Mesenchymal stem cell (in vitro differentiated cells and primary cell): ENCODE data around the gene FOXO3B. TPM values are rescaled to one million over a fixed set of nuclear protein-coding genes. Genes with fewer than 3 reads are reported as not detected.
"Not testable (repeated sequence)": the region's sequence is repeated elsewhere in the genome, so short reads cannot be mapped to it uniquely, and the experiment has no call there.

Experiments
- DNase-seq: peaks from one replicate; pipeline ENCODE4 v3.0.0-alpha.2; 2013
- H2AFZ ChIP-seq: one replicate; pipeline ENCODE4 v1.6.1; 2013; ENCODE audit warnings: low read depth, mild to moderate bottlenecking, control low read depth, inconsistent platforms, low read length, moderate library complexity
- H2AK5ac ChIP-seq: 2 replicates; pipeline ENCODE4 v1.6.1; 2013; ENCODE audit warnings: low read length, moderate library complexity, mild to moderate bottlenecking, inconsistent platforms; ENCODE audit not compliant: severe bottlenecking
- H2BK120ac ChIP-seq: one replicate; pipeline ENCODE4 v1.6.1; 2013; ENCODE audit warnings: low read depth, mild to moderate bottlenecking, inconsistent platforms, low read length, moderate library complexity
- H2BK12ac ChIP-seq, 2 experiments: one replicate each; pipeline ENCODE4 v1.6.1; 2013; ENCODE audit warnings: inconsistent platforms in 2 of 2, low read length in 2 of 2, mild to moderate bottlenecking in 2 of 2, moderate library complexity in 2 of 2, control low read depth in 1 of 2
- H2BK15ac ChIP-seq: one replicate; pipeline ENCODE4 v1.6.1; 2013; ENCODE audit warnings: mild to moderate bottlenecking, low read depth, inconsistent platforms; ENCODE audit not compliant: poor library complexity, severe bottlenecking
- H2BK5ac ChIP-seq: 2 replicates; pipeline ENCODE4 v1.6.1; 2013; ENCODE audit warnings: low read depth, mild to moderate bottlenecking, low read length, control low read depth, inconsistent platforms; ENCODE audit not compliant: poor library complexity, severe bottlenecking
- H3K14ac ChIP-seq, 2 experiments: one replicate each; pipeline ENCODE4 v1.6.1; 2013; ENCODE audit warnings: inconsistent platforms in 2 of 2, low read length in 2 of 2, control low read depth in 1 of 2, mild to moderate bottlenecking in 1 of 2, moderate library complexity in 1 of 2
- H3K18ac ChIP-seq, 2 experiments: one replicate each; pipeline ENCODE4 v1.6.1; 2013; ENCODE audit warnings: inconsistent platforms in 2 of 2, low read length in 2 of 2, control low read depth in 1 of 2, low read depth in 1 of 2, mild to moderate bottlenecking in 1 of 2
- H3K23ac ChIP-seq, 2 experiments: one replicate each; pipeline ENCODE4 v1.6.1; 2013; ENCODE audit warnings: inconsistent platforms in 2 of 2, low read length in 2 of 2, mild to moderate bottlenecking in 2 of 2, moderate library complexity in 2 of 2, control low read depth in 1 of 2
- H3K27ac ChIP-seq: 2 replicates; pipeline ENCODE4 v1.5.1; 2013; ENCODE audit warnings: mild to moderate bottlenecking, moderate library complexity, low read length, control low read depth, inconsistent platforms; ENCODE audit not compliant: poor library complexity, severe bottlenecking
- H3K27me3 ChIP-seq, 2 experiments: 2 replicates each; pipeline versions ENCODE4 v1.6.1 to v1.7.0; 2013; ENCODE audit warnings: low read length in 2 of 2, mild to moderate bottlenecking in 2 of 2, moderate library complexity in 2 of 2, control low read depth in 1 of 2, inconsistent platforms in 1 of 2; ENCODE audit not compliant: control insufficient read depth in 1 of 2, insufficient read depth in 1 of 2
- H3K36me3 ChIP-seq, 2 experiments: 2 replicates each; pipeline versions ENCODE4 v1.6.1 to v1.7.0; 2013; ENCODE audit warnings: low read length in 2 of 2, control low read depth in 1 of 2, inconsistent platforms in 1 of 2, low read depth in 1 of 2, mild to moderate bottlenecking in 1 of 2; ENCODE audit not compliant: insufficient read depth in 2 of 2, control insufficient read depth in 1 of 2
- H3K4ac ChIP-seq, 2 experiments: one replicate each; pipeline ENCODE4 v1.6.1; 2013; ENCODE audit warnings: inconsistent platforms in 2 of 2, low read length in 2 of 2, mild to moderate bottlenecking in 2 of 2, moderate library complexity in 2 of 2, control low read depth in 1 of 2, low read depth in 1 of 2
- H3K4me1 ChIP-seq: 2 replicates; pipeline ENCODE4 v1.6.1; 2013; ENCODE audit warnings: low read depth, low read length, control low read depth; ENCODE audit not compliant: control insufficient read depth, insufficient read depth
- H3K4me2 ChIP-seq: 2 replicates; pipeline ENCODE4 v1.6.1; 2013; ENCODE audit warnings: low read length, mild to moderate bottlenecking, inconsistent platforms; ENCODE audit not compliant: poor library complexity, severe bottlenecking
- H3K4me3 ChIP-seq, 2 experiments: 2 replicates each; pipeline versions ENCODE4 v1.5.1 to v1.7.0; 2013; ENCODE audit warnings: low read length in 2 of 2, mild to moderate bottlenecking in 2 of 2, control low read depth in 1 of 2, low read depth in 1 of 2; ENCODE audit not compliant: insufficient read depth in 1 of 2
- H3K79me1 ChIP-seq: replicated peaks from 2 replicates; pipeline ENCODE4 v1.6.1; 2013; ENCODE audit warnings: mild to moderate bottlenecking, control low read depth, low read length, inconsistent platforms; ENCODE audit not compliant: poor library complexity, severe bottlenecking
- H3K9ac ChIP-seq: 2 replicates; pipeline ENCODE4 v1.7.0; 2013; ENCODE audit warnings: mild to moderate bottlenecking, low read length, moderate library complexity
- H3K9me3 ChIP-seq: 2 replicates; pipeline ENCODE4 v1.7.0; 2013; ENCODE audit warnings: mild to moderate bottlenecking, low read length; ENCODE audit not compliant: control insufficient read depth
- H4K8ac ChIP-seq: one replicate; pipeline ENCODE4 v1.6.1; 2013; ENCODE audit warnings: inconsistent platforms, mild to moderate bottlenecking, low read length, moderate library complexity
- H4K91ac ChIP-seq: one replicate; pipeline ENCODE4 v1.6.1; 2013; ENCODE audit warnings: mild to moderate bottlenecking, low read length, inconsistent platforms
- WGBS: methylation state at CpG from one replicate; pipeline ENCODE4 v1.1.7; 2013; ENCODE audit warnings: mixed read lengths; 5-methylcytosine and 5-hydroxymethylcytosine counted together
- small RNA-seq: library from polyadenylated mRNA; stranded (forward); fragments of <200 nt; extraction: miRNeasy Mini kit (QIAGEN cat#:217004); gene quantifications from one replicate; pipeline ENCODE3, GENCODE V24; 2013; ENCODE audit warnings: low read depth

The FOXO3B gene

GRCh38 chr17:18635773-18636172, 46.3 kb downstream of the FOXO3B start:
- H3K4me1 ChIP-seq, H2BK5ac ChIP-seq, H2BK120ac ChIP-seq, H2BK12ac ChIP-seq, H3K14ac ChIP-seq, H3K18ac ChIP-seq, H3K79me1 ChIP-seq, H2BK15ac ChIP-seq, H3K27ac ChIP-seq, H3K36me3 ChIP-seq, H3K9ac ChIP-seq, H2AK5ac ChIP-seq, H3K4me3 ChIP-seq, H3K4ac ChIP-seq, H3K9me3 ChIP-seq, H4K8ac ChIP-seq, H3K4me2 ChIP-seq, DNase-seq, H4K91ac ChIP-seq, H2AFZ ChIP-seq, H3K23ac ChIP-seq: not testable (repeated sequence)
- 88% methylated on average over 5 of the region's 7 CpGs for WGBS
- peaks cover 0 to 11% of the 10 kb centered on the region in 2 experiments for H3K27me3 ChIP-seq

DNA sequence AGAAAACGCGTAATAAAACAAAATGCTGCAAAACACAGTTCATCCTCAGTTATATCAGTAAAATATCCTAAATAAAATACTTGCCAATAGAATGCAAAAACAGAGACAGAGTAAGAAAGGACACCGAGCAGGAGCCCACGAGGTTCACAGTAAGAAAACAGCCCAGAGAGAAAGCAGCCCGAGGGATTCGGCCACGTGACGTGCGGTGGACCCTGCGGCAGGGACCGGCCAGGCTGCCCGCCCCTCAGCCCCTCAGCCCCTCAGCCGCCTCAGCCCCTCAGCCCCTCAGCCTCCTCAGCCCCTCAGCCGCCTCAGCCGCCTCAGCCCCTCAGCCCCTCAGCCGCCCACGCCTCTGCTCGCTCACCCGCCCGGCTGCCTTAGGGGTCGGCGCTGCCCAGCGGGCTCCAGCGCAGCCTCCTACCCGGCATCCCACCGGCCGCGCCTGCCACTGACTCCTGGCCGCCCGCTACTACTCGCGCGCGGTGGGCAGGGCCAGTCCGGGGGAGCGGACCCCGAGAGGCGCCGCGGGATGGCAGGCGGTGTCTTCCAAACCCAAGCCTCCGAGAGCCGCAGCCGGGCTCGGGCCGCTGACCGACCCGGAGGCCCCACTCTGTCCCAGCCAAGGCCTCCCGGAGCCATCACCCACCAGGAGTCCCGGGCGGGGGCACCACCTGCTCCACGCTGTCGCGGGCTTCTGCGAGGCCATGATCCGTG, 47.4 kb downstream of the FOXO3B start:
- H4K8ac ChIP-seq, H3K23ac ChIP-seq, H3K36me3 ChIP-seq, H4K91ac ChIP-seq, H3K14ac ChIP-seq, H3K4ac ChIP-seq, H3K4me3 ChIP-seq, H3K79me1 ChIP-seq, H2BK5ac ChIP-seq, H3K9me3 ChIP-seq, DNase-seq, H3K9ac ChIP-seq, H3K27ac ChIP-seq, H2AFZ ChIP-seq, H3K18ac ChIP-seq, H3K4me1 ChIP-seq, H2BK15ac ChIP-seq, H2AK5ac ChIP-seq, H2BK120ac ChIP-seq, H2BK12ac ChIP-seq: not testable (repeated sequence)
- Histone ChIP-seq H3K27me3 (peaks cover 0 to 11% of the 10 kb centered on the region in 2 experiments), H3K4me2 (peak overlapping the region; percentile 45)
- 56% methylated on average over 48 of the region's 56 CpGs for whole genome bisulfite sequencing

Small RNAs within 50 kb of the gene (small RNA-seq; reads per million reads assigned to genes)
- gene AC026271.2 (not detected), gene AC026271.4 (not detected)
